Astrocyte (in vitro differentiated cells and primary cell): ENCODE data around the gene CCL19. TPM values are rescaled to one million over a fixed set of nuclear protein-coding genes. Genes with fewer than 3 reads are reported as not detected.

ENCODE experiments used
- DNase-seq: peaks from one replicate; pipeline ENCODE4 v3.0.0-alpha.2; 2010; ENCODE audit warnings: low read depth
- FAIRE-seq: peaks from 2 replicates; lab custom pipeline; 2011; peaks lifted over from hg19 to GRCh38; lab: Jason Lieb, UNC
- H2AFZ ChIP-seq: 2 replicates; pipeline ENCODE4 v1.6.0; 2012; ENCODE audit warnings: low read depth, low read length, inconsistent platforms
- H3K27ac ChIP-seq: 2 replicates; pipeline ENCODE4 v1.5.1; 2011; ENCODE audit warnings: low read depth, low read length, inconsistent platforms
- H3K27me3 ChIP-seq: 2 replicates; pipeline ENCODE4 v1.6.0; 2011; ENCODE audit warnings: low read length, inconsistent platforms; ENCODE audit not compliant: insufficient read depth
- H3K36me3 ChIP-seq: 2 replicates; pipeline ENCODE4 v1.5.1; 2011; ENCODE audit warnings: low read length, inconsistent platforms; ENCODE audit not compliant: insufficient read depth
- H3K4me1 ChIP-seq: 2 replicates; pipeline ENCODE4 v1.5.1; 2011; ENCODE audit warnings: low read length, inconsistent platforms; ENCODE audit not compliant: insufficient read depth
- H3K4me2 ChIP-seq: 2 replicates; pipeline ENCODE4 v1.6.0; 2012; ENCODE audit warnings: low read length, inconsistent platforms
- H3K4me3 ChIP-seq: 2 replicates; pipeline ENCODE4 v1.5.1; 2011; ENCODE audit warnings: low read depth, mild to moderate bottlenecking, low read length, inconsistent platforms; ENCODE audit not compliant: insufficient read depth
- H3K79me2 ChIP-seq: 2 replicates; pipeline ENCODE4 v1.6.0; 2012; ENCODE audit warnings: mild to moderate bottlenecking, low read length, inconsistent platforms; ENCODE audit not compliant: insufficient read depth
- H3K9ac ChIP-seq: 2 replicates; pipeline ENCODE4 v1.6.0; 2012; ENCODE audit warnings: mild to moderate bottlenecking, low read length, inconsistent platforms
- H3K9me3 ChIP-seq: 2 replicates; pipeline ENCODE4 v1.5.1; 2012; ENCODE audit warnings: low read depth, mild to moderate bottlenecking, low read length, inconsistent platforms; ENCODE audit not compliant: insufficient read depth
- H4K20me1 ChIP-seq: 2 replicates; pipeline ENCODE4 v1.6.0; 2012; ENCODE audit warnings: low read length, inconsistent platforms; ENCODE audit not compliant: insufficient read depth
- H3K27ac Mint-ChIP-seq: one replicate; pipeline ENCODE4 v1.8.0; 2021; ENCODE audit warnings: mild to moderate bottlenecking, mixed read lengths; ENCODE audit not compliant: unreplicated experiment
- H3K27me3 Mint-ChIP-seq: one replicate; pipeline ENCODE4 v1.8.0; 2021; ENCODE audit warnings: low read depth, mixed read lengths; ENCODE audit not compliant: unreplicated experiment
- H3K36me3 Mint-ChIP-seq: one replicate; pipeline ENCODE4 v1.8.0; 2021; ENCODE audit warnings: low read depth, mixed read lengths; ENCODE audit not compliant: unreplicated experiment
- H3K4me1 Mint-ChIP-seq: one replicate; pipeline ENCODE4 v1.8.0; 2021; ENCODE audit warnings: low read depth, mixed read lengths; ENCODE audit not compliant: unreplicated experiment
- H3K4me3 Mint-ChIP-seq: one replicate; pipeline ENCODE4 v1.8.0; 2021; ENCODE audit warnings: mild to moderate bottlenecking, moderate library complexity, mixed read lengths; ENCODE audit not compliant: unreplicated experiment
- H3K9me3 Mint-ChIP-seq: one replicate; pipeline ENCODE4 v1.8.0; 2021; ENCODE audit warnings: mild to moderate bottlenecking, mixed read lengths; ENCODE audit not compliant: unreplicated experiment
- EZH2 ChIP-seq: IDR thresholded peaks from 2 replicates; pipeline ENCODE4 v1.6.1; 2012; ENCODE audit warnings: mild to moderate bottlenecking, low read length, inconsistent platforms; ENCODE audit not compliant: insufficient read depth
- total RNA-seq: library from RNA; stranded (reverse); gene quantifications from 2 replicates; pipeline ENCODE4 v1.2.1, GENCODE V29; 2021
- TF ChIP-seq, protein P1 (sequence below): IDR thresholded peaks from 2 replicates; pipeline ENCODE4 v1.5.1; 2011; ENCODE audit warnings: low read depth, mild to moderate bottlenecking, inconsistent platforms, low read length, moderate library complexity; ENCODE audit not compliant: insufficient read depth

CCL19 gene
- total RNA-seq, 1 donor from 2014 or later: not detected

DNA sequence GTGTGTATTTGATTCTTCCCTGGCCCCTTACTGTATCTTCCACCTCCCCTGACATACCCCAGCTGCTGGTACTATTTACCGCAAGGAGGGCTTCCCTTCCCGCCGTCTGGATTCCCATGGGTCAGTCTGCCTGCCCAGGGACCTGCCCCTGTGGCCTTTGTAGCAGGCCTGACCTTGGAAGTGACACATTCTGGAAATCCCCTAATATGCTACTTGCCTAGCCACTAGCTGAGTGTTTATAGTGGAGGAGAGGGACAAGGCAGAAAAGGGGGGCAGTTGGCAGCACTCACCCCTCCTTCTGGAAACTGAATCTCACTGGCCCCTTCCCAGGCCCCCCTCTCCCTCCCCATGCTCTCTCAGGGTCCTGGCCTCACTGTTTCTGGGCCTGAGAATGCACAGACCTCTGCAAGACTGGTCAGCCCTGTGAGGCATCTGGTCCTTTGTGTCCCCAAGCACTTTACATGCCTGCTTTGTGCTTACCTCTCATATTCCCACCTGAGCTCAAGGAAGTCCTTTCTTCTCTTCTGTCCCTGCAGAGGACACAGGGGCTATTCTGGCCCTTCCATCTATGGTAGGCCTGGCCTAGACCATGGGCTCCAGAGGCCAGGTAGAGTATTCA is 27.0 kb upstream of the CCL19 start:
- Histone ChIP-seq H3K4me2 (no peak overlapping the region), H3K27me3 (peaks cover 2% of the 10 kb centered on the region), H4K20me1 (no peaks in the 10 kb centered on the region), H3K79me2 (no peaks in the 10 kb centered on the region), H2AFZ (no peak overlapping the region), H3K36me3 (no peaks in the 10 kb centered on the region), H3K4me1 (no peaks in the 10 kb centered on the region), H3K4me3 (no peak overlapping the region), H3K9ac (no peak overlapping the region), H3K9me3 (no peaks in the 10 kb centered on the region), H3K27ac (no peak overlapping the region)
- Mint-ChIP-seq H3K36me3 (peaks cover 2% of the 10 kb centered on the region), H3K9me3 (peaks cover 10% of the 10 kb centered on the region), H3K27ac (no peak overlapping the region), H3K27me3 (peaks cover 31% of the 10 kb centered on the region), H3K4me1 (peaks cover 10% of the 10 kb centered on the region), H3K4me3 (no peak overlapping the region)
- DNase-seq: no peak
- no peak for FAIRE-seq
- TF ChIP-seq, protein P1, sequence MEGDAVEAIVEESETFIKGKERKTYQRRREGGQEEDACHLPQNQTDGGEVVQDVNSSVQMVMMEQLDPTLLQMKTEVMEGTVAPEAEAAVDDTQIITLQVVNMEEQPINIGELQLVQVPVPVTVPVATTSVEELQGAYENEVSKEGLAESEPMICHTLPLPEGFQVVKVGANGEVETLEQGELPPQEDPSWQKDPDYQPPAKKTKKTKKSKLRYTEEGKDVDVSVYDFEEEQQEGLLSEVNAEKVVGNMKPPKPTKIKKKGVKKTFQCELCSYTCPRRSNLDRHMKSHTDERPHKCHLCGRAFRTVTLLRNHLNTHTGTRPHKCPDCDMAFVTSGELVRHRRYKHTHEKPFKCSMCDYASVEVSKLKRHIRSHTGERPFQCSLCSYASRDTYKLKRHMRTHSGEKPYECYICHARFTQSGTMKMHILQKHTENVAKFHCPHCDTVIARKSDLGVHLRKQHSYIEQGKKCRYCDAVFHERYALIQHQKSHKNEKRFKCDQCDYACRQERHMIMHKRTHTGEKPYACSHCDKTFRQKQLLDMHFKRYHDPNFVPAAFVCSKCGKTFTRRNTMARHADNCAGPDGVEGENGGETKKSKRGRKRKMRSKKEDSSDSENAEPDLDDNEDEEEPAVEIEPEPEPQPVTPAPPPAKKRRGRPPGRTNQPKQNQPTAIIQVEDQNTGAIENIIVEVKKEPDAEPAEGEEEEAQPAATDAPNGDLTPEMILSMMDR: no peak
- no peak for TF ChIP-seq EZH2

DNA sequence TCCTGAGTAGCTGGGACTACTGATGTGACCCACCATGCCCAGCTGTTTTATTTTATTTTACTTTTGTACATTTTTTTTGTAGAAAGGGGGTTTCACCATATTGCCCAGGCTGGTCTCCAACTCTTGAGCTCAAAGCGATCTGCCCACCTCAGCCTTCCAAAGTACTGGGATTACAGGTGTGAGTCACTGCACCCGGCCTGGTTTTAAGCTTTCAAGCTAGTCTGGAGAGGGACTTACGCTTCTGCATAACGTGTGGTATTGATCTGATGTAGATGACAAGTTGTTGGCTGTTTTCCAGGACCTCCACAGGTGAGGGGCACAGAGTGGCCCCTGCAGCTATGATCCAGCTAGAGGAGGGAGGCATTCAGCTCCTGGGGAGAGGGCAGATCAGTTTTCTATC is 25.6 kb upstream of the CCL19 start:
- Histone ChIP-seq H4K20me1 (no peaks in the 10 kb centered on the region), H3K4me3 (no peak overlapping the region), H3K27ac (no peak overlapping the region), H2AFZ (no peak overlapping the region), H3K9ac (no peak overlapping the region), H3K4me2 (no peak overlapping the region), H3K4me1 (no peaks in the 10 kb centered on the region), H3K79me2 (no peaks in the 10 kb centered on the region), H3K36me3 (no peaks in the 10 kb centered on the region), H3K27me3 (peaks cover 2% of the 10 kb centered on the region), H3K9me3 (no peaks in the 10 kb centered on the region)
- TF ChIP-seq, protein P1: no peak
- TF ChIP-seq EZH2: no peak
- no peak for FAIRE-seq
- no peak overlapping the region for H3K27ac Mint-ChIP-seq
- peaks cover 6% of the 10 kb centered on the region for H3K9me3 Mint-ChIP-seq
- no peak overlapping the region for H3K4me3 Mint-ChIP-seq
- no peak for DNase-seq
- peaks cover 19% of the 10 kb centered on the region for H3K27me3 Mint-ChIP-seq
- H3K36me3 Mint-ChIP-seq: no peaks in the 10 kb centered on the region
- H3K4me1 Mint-ChIP-seq: peaks cover 10% of the 10 kb centered on the region

DNA sequence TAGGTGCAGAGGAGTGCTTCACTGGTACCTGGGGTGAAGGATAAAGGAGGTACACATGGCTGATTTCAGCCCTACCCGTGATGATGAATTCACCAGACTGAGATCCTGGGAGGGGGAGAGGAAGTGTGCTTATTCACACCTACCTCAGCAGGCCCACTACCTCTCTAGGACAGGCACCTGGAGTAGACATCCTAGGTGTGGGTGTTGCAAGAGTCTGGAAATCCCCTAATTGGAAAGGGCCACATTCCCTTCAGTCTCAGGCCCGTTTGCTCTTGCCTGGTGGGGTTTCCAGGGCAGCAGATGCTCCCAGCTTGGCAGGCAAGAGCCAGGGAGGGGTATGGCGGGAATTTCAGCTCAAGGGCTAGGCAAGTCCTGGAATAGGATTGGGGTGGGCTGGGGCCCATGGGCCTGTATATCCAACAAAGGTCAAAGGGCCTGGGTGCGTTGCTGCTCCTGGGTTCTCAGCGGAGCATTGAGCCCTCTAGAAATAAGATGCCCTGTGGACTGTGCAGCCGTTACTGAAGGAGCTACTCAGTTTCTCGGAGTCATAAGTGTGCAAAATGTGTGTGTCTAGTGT is 24.7 kb upstream of the CCL19 start:
- no peaks in the 10 kb centered on the region for H3K9me3 ChIP-seq
- no peak for TF ChIP-seq EZH2
- TF ChIP-seq, protein P1: no peak
- Mint-ChIP-seq H3K4me3 (no peak overlapping the region), H3K36me3 (no peaks in the 10 kb centered on the region), H3K27me3 (peaks cover 12% of the 10 kb centered on the region), H3K9me3 (peaks cover 3% of the 10 kb centered on the region), H3K27ac (no peak overlapping the region), H3K4me1 (peaks cover 10% of the 10 kb centered on the region)
- H3K27ac ChIP-seq: no peak overlapping the region
- no peaks in the 10 kb centered on the region for H3K4me1 ChIP-seq
- DNase-seq (no peak), FAIRE-seq (no peak)
- H3K27me3 ChIP-seq: peaks cover 2% of the 10 kb centered on the region
- H3K36me3 ChIP-seq: no peaks in the 10 kb centered on the region
- H3K79me2 ChIP-seq: no peaks in the 10 kb centered on the region
- H3K4me2 ChIP-seq: no peak overlapping the region
- H2AFZ ChIP-seq: no peak overlapping the region
- no peaks in the 10 kb centered on the region for H4K20me1 ChIP-seq
- H3K4me3 ChIP-seq: no peak overlapping the region
- H3K9ac ChIP-seq: no peak overlapping the region
